Hippocampal formation (tissue), 2 donors: Measurements from ENCODE around the gene HPDL.

ENCODE experiments used
- DNase-seq, 2 donors: peaks; one replicate each; lab custom pipeline; 2025; lab: John Stamatoyannopoulos, UW

HPDL gene

GRCh38 chr1:45351508-45351907, 24.8 kb downstream of the HPDL start:
- DNase-seq: no peak

GRCh38 chr1:45353685-45354084, 27.0 kb downstream of the HPDL start:
- peak in 1 of 2 donors; percentile 11 for DNase-seq

- no peak for DNase-seq
Observed at GRCh38 chr1:45354838-45355237, 28.1 kb downstream of the HPDL start.

DNA sequence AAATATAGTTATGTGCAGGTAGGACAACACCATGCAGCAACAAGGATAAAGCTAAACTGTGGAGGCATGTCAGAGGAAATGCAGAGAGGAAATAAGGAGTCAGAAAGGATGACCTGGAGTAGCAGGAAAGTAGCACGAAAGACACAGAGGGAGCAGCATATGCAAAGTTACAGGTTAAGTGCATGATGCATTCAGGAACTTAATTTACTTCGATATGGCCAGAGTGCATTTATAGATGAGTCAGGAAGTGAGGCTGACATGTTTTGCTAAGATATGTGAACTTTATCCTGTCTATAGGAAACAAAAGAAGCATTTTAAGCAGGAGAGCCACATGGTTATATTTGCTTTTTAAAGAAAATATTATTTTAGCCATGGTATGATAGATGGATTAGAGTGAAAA, 29.0 kb downstream of the HPDL start:
- DNase-seq: no peak

DNA sequence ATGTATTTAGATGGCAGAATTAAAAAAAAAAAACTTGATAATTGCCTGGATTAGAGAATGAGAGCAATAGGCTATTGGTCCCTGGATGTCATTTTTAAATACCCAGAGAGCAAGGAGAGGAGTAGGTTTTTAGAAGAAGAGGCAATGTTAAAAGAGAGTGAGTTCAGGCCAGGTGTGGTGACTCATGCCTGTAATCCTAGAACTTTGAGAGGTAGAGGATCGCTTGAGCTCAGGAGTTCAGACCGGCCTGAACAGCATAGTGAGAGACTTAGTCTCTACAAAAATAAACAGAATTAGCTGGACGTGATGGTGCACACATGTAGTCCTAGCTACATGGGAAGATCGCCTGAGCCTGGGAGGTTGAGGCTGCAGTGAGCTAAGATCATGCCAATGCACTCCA, 29.5 kb downstream of the HPDL start:
- DNase-seq: no peak

- peak; percentile 47 to 86 for DNase-seq
Observed at GRCh38 chr1:45359882-45360513, 33.3 kb downstream of the HPDL start.

DNA sequence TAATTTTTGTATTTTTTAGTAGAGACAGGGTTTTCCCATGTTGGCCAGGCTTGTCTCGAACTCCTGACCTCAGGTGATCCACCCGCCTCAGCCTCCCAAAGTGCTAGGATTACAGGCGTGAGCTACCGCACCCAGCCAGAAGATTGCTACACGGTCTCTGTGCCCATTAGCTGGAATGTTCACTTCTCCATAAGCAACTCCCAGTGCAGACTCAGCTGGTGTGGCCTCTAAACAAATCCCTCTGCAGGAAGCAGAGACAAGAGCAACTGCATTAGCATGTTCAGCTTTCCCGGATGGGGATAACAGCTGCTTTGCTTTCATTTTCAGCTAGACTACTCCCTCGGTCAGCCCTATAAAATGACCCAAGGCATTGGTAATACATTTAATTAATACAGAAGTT, 34.3 kb downstream of the HPDL start:
- peak in 1 of 2 donors; percentile 36 for DNase-seq

- DNase-seq: no peak
Observed at GRCh38 chr1:45364294-45364693, 37.6 kb downstream of the HPDL start.

DNA sequence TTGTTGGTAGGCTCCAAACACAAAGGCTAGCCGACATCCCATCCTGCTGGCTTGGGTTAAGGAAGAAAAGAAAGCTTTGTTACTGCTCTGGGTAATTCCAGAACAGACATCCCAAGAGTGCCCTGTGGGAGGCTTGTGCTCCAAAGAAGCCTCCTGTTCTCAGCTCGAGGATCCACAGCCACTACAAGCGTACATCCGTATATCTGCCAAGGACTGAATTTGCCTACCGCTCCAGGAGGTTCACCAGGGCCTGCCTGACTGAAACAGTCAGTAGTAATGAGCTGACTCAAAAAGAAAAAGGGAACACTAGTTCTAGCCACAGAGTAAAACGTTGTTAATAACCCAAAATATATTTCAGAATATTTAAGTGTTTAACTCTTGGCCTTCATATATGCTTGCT, 38.4 kb downstream of the HPDL start:
- DNase-seq: peak; percentile 19 to 32

DNA sequence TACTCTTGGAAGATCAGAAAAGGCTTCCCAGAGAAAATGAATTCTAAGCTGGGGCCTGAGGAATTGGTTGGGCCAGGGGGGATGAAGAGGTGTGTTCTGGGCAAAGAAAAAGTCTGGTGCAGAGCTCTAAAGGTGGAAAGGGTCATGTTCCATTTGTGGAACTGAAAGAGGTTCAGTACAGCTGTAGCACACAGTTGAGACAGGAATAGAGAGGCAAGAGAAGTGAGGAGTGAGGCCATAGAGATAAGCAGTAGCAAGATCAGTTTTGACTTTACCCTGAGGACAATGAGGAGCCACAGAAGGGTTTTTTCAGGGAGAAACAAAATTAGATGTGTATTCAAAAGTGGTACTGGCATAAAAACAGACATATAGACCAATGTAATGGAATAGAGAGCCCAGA, 43.9 kb downstream of the HPDL start:
- no peak for DNase-seq

DNA sequence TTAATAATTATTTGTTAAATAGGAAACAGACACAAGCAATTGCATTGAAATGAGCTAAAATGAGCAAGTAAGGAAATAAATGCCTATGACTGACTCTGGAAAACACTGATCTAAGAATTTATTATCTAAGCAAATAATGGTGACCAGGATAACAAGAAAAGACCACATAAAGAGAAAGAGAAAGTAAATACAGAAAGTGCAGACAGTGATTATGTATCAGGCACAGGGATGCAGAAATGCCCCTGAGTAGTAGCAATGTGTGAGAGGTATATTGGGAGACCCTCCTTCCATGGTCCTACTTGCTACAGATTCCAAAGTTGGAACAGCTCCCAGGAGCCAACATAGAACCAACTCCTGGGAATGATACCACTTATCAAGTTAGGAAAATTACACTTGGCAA, 46.9 kb downstream of the HPDL start:
- DNase-seq: no peak

DNA sequence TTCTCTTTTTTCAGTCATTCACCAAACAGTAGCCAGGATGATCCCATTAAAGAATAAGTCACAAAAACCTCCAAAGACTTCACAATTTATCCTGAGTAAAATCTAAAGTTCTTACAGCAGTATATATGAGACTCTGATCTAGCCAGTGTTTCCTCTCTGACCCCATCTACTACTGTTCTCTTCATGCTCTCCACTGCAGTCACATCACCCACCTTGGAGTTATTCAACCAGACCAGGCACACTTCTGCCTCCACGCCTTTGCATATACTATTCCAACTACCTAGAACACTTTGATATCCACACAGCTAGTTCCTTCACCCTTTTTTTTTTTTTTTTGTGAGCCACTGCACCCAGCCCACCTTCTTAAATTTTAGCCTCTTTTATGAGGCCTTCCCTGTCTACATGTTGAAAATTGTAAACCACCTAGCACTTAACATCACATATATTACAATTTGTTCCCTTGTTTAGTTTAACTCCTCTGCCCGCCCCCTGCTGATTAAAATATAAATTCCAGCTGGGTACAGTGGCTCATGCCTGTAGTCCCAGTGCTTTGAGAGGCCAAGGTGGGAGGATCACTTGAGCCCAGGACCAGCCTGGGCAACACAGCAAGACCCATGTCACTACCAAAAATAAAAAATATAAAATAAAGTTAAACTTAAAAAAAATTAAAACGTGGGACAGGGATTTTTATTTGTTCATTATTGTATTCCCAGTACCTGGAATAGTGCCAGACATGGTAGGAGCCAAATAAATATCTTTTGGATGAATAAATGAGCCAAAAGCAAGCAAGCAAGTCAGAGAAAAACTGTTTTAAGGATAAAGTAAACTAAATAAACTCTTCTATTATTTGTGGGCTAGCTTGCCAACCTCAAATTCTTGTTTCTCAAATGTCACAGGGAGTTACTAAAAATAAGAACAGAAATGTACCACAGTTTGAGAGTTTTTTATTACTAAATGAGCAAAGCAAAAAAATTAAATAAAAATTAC, 48.7 kb downstream of the HPDL start:
- no peak for DNase-seq

- no peak for DNase-seq
Observed at GRCh38 chr1:45378184-45378583, 51.5 kb downstream of the HPDL start.
